Colon (tissue), 2 donors: ENCODE data around the gene VPS4A.
"Not testable (repeated sequence)": the region's sequence is repeated elsewhere in the genome, so short reads cannot be mapped to it uniquely, and the experiment has no call there.

ENCODE experiments used
- FAIRE-seq: peaks from 2 replicates; lab custom pipeline; 2012; peaks lifted over from hg19 to GRCh38; lab: Jason Lieb, UNC
- donor health status: control.
- donor health status: control.

The VPS4A gene

DNA sequence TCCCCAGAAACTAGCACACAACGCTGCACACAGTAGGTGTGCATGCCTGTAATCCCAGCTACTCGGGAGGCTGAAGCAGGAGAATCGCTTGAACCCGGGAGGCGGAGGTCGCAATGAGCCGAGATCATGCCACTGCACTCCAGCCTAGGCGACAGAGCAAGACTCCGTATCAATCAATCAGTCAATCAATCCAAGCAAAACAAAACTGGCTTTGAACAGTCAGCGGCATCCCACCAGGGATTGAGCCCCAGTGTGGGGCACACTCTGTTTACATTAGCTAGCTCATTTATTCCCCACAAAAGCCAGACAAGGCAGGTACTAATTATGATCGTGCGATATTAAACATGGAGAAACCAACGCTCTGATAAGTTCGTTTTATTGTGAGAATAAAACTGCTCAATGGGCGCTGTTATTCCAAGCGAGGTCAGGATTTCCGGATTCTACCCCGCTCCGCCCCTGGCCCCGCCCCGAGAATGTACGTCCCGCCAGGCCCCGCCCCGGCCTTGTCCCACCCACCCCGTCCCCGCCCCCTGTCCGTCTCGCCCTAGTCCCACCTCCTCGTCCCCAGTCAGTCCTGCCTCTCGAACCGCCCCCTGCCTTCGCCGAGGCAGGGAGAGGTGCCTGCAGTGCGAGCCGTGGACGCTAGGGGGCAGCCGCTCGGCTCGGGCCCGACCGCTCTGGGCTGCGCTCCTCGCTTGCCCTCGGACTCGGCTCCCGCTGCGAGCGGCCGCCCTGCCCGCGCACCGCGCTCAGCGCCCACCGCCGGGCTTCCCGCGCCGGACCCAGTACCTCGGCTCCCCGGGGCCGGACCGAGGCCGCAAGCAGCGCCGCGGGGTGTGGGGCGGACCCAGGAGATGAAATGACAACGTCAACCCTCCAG is at the start of gene VPS4A:
TSS of gene VPS4A (plus strand) at position 698 of the 880 bp plus-strand sequence. CDS start at position 860, 162 bp downstream.
- FAIRE-seq, result no peak

DNA sequence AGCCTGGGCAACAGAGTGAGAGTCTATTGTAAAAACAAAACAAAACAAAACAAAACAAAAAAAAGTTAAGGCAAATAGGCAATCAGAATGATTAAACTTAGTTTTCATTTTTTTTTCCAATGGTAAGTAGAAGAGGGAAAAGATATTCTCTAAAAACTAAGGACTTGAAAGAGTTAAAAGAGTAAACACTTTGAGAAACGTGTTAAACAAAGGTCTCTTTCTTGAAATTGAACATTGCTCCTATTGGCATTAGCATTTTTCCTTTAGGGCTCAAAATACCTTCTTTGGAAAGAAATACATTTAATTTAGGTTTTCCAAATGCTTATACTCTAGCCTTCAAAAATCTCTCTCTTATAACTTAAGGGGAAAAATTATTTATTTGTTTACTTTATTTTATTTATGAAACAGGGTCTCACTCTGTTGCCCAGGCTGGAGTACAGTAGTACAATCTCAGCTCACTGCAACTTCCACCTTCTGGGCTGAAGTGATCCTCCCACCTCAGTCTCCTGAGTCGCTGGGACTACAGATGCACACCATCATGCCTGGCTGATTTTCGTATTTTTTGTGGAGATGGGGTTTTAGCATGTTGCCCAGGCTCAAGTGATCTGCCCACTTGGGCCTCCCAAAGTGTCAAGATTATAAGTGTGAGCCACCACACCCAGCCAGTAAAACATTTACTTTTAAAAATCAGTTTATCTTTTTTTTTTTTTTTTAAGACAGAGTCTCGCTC is 44.7 kb upstream of the VPS4A start:
- no peak for FAIRE-seq

DNA sequence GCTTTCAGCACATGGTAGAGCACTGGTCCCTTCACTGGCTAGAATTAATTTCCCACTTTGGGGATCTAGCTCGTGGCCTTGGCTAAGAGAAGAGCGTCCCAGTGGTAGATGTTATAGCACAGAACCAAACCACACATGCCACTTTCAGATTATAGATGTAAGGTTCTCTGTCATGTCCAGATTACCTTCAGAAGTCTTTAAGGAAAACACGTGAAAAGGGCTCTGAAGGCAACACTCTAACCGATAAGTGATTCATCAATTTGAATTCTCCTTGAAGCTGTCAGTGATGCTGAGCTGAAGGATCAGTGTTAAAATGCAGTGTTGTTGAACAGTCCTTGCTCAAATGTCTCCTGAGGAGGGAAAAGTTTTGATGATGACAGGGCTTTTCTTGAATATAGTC is 43.5 kb upstream of the VPS4A start:
- FAIRE-seq, result no peak

DNA sequence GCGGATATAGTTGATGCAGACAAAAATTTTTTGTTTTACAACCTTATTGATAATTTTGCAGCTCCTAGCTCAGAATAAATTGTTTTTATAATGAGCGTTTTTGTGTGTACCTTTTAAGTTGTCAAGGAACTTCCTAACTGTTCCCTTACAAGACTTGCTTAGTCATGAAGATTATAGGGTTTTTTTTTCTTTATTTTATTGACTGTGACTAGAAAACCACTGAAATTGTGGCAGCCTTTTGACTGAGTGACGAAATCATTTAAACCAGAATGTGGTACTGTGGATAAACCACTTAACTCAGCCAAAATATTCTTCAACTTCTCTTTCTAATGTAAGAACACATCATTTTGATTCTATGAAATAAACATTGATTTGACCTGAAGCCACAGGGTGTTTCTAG is 40.8 kb upstream of the VPS4A start:
- FAIRE-seq, result no peak

DNA sequence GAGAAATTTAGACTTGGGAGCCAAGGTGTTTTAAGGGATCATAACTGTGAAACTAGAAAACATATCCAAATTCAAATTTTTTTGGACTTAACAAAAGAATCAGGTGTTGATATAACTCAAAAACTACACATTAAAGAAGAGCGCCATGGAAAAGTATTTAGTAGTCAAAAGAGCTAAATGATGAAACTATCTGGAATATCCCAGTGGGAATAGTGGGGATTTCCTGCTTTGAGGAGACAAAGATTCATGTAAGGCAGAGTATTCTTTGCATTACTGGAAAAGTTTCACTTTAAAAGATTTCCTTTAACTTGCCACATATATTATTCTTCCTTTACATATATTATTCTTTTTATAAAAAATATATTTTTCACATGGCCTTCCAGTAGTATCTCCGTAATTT is 40.3 kb upstream of the VPS4A start:
- no peak for FAIRE-seq

DNA sequence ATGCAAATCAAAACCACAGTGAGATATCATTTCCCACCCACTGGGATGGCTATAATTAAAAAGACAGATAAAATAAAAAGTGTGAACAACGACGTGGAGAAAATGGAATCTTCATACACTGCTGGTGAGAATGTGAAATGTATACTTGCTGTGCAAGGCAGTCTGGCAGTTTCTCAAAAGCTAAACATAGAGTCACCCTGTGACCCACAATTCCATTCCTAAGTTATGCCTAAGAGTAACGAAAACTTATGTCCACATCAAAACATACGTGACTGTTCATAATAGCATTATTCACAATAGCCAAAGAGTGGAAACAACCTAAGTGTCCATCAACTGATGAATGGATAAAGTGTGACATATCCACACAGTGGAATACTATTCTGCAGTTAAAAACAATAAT is 38.1 kb upstream of the VPS4A start:
- no peak for FAIRE-seq

DNA sequence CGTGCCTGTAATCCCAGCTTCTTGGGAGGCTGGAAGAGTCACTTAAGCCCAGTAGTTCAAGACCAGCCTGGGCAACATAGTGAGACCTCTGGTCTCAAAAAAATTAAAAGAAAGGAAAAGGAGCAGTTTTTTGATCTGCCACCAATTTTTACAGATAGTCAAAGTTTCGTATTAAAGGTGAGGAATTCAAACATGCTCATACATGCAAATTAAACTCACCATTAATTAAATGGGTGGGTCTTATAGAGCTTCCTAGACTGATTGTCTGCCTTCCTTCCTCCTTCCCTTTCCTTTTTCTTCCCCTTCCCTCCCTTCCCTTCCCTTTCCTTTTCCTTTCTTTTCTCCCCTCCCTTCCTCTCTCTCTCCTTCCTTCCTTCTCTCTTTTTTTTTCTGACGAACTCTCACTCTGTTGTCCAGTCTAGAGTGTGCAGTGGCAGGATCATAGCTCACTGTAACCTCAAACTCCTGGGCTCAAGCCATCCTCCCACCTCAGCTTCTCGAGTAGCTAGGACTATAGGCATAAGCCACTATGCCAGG is 36.4 kb upstream of the VPS4A start:
- no peak for FAIRE-seq

DNA sequence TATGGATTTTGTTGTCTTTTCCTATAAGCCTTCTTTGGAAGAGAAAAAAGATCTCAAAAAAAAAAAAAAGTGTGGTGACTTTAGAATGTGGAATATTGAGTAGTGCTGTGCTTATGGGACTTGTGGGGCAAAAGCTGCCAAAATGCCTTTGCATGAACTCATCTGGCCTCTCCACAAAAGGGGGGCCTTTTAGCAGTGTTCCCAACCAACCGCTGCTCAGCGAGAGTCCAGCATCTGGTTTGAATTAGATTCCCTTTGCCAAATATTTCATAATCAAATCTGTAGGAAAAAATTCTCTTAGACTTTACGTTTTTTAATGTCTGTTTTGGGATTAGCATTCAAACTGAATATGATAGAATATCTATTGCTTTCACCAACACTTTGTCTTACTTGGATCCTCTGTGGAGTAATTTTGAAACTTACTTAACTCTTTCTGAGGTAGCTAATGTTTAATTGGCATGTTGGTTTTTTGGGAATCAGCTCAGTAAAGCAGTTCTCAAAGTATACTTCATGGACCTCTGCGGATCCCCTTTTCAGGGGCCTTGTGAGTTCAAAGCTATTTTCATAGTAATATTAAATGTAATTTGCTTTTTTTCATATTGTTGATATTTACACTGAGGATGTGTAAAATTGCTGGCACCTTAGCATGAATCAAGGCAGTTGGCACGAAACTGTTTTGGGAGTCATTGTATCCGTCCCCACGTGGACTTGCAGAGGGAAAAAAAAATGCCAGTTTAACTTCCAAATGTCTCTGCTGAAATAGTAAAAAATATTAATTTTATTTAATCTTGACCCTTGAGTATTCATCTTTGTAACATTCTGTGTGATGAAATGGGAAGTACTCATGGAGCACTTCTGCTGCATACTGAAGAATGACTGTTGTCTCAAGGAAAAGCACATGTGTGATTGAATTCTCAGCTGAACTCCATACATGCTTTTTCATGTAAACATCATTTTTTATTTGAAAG is 34.7 kb upstream of the VPS4A start:
- FAIRE-seq, result no peak

DNA sequence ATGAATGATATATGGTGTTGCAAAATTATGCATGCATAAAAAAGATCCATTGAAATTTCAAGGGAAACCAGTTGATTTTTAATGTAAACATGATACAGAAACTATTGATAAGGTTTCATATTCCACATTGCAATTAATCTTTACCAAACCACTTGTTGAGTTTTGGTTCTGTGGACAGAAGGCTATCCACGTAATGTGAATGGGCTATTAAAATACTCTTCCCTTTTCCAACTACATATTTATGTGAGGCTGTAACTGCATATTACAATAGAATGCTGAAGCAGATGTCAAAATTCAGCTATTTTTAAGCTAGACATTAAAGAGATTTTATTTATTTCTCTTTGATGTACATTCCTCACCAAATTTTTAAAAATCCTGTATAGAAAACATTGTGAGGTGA is 33.7 kb upstream of the VPS4A start:
- FAIRE-seq, result no peak

DNA sequence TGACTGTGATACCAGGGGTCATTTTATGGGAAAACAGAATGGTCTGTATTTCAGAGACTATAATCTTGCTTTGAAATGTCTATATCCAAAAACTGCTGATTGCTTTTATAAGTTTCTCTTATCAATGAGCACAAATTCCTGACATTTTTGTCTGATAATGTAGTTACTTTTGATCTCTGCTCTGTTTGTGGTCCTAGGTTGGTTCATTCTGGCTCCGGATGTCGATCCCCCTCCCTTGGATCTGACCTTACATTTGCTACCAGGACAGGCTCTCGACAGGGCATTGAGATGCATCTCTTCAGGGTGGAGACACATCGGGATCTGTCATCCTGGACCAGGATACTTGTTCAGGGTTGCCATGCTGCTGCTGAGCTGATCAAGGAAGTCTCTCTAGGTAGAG is 27.3 kb upstream of the VPS4A start:
- no peak for FAIRE-seq

DNA sequence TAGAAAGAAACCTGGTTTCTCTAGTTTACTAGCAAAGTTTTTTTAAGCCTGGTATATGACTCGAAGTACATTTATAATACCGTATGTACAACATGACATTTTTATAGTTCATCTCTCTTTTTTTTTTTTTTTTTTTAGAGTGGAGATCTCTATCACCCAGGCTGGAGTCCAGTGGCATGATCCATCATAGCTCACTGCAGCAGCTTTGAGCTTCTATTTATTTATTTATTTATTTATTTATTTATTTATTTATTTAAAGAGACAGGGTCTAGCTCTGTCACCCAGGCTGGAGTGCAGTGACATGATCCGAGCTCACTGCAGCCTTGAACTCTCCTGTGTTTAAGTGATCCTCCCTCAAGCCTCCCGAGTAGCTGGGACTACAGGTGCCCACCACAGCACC is 25.9 kb upstream of the VPS4A start:
- FAIRE-seq, result no peak

DNA sequence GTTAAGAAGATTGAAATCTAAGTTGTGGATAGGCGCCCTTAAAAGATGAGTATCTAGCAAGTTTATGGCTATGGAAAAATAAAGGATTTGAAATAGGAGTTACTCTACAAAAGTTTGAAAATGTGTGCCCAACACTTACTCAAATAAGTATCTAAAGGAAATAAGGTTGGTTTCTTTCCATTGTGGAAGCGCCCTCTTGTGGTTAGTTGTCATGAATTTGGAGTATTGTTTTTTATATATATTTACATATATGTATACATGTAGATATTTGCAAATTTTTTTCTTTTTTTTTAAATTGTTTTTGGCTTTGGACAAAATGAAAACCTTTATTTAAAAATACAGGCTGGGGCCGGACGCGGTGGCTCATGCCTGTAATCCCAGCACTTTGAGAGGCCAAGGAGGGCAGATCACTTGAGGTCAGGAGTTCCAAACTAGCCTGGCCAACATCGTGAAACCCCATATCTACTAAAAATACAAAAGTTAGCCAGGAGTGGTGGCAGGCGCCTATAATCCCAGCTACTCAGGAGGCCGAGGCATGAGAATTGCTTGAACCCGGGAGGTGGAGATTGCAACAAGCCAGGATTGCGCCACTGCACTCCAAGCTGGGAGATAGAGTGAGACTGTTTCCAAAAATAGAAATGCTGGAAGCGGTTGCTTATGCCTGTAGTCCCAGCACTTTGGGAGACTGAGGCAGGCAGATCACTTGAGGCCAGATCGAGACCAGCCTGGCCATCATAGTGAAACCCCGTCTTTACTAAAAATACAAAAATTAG is 24.0 kb upstream of the VPS4A start:
- no peak for FAIRE-seq

DNA sequence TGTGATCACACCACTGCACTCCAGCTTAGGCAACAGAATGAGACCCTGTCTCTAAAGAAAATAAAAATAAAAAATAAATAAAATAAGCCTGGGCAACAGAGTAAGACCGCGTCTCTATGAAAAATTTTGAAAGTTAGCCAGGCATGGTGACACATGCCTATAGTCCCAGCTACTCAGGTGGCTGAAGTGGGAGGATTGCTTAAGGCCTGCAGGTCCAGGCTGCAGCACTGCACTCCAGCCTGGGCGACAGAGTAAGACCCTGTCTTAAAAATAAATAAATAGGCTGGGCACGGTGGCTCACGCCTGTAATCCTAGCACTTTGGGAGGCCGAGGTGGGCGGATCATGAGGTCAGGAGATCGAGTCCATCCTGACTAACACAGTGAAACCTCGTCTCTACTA is 19.5 kb upstream of the VPS4A start:
- not testable (repeated sequence) for FAIRE-seq

DNA sequence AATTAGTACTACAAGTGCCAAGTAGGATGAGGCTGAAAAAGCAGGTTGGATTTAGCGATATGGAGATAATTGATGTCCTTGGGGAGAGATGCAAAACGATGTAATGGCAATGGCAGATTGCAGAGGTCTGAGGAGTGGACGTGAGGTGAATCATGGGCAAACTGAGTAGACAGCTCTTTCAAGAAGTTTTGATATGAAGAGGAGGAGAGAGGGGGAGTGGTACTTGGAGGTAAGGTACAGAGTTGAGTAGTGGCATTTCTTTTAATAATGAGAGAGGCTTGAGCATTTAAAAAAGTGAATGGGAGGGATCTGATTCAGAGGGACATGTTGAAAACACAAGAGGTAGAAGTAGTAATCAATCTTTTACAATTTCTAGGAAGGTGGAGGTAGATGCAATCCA is 17.7 kb upstream of the VPS4A start:
- FAIRE-seq, result no peak

DNA sequence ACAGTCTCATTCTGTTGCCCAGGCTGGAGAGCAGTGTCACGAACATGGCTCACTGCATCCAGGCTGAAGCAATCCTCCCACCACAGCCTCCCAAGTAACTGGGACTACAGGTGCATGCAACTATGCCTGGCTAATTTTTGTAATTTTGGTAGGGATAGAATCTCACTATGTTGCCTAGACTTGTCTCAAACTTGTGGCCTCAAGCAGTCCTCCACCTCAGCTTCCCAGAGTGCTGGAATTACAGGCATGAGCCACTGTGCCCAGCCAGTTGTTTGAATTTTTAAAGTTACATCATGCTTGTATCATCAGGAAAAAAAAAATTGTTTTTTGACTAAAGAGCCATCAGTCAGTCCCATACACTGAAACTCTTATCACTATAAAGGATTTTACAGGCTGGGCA is 17.1 kb upstream of the VPS4A start:
- no peak for FAIRE-seq

DNA sequence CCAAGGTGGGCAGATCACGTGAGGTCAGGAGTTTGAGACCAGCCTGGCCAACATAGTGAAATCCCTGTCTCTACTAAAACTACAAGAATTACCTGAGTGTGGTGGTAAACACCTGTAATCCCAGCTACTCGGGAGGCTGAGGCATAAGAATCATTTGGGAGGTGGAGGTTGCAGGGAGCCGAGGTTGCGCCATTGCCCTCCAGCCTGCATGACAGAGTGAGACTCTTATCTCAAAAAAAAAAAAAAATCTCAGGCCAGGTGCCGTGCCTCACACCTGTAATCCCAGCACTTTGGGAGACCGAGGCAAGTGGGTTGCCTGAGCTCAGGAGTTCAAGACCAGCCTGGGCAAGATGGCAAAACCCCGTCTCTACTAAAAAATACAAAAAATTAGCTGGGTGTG is 14.4 kb upstream of the VPS4A start:
- FAIRE-seq, result not testable (repeated sequence)

DNA sequence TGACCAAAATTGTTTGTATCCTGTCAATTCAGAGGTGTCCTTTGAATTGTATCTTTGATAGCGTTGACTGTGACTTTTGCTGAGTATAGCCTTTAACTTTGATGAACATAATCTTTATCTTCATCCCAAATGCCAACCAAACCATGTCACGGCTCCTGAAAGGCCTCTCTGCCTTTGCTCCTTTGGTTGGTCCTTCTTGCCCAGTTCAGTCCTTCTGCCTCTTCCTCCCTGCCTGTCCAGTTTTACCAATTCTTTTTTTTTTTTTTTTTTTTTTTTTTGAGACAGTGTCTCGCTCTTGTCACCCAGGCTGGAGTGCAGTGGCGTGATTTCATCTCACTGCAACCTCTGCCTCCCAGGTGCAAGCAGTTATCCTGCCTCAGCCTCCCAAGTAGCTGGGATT is 12.9 kb upstream of the VPS4A start:
- no peak for FAIRE-seq

DNA sequence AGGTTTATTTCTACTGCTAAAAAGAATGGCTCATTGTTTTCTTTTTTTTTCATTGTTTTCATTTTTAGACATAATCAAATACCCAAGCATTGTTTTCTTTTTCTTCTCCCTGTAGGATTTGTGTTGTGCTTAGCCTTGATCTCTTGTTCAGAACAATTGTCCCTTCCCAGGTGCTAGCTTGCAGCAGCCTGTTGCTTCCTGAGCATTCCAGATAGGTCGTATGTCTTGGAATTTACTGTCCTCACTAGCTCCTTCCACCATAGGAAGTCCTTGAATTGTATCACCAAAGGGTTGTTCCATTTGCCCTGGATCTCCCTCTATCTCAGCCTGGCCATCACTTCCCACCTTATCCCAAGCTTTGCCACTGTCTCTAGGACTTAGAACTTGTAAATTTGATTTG is 10.0 kb upstream of the VPS4A start:
- FAIRE-seq, result no peak

DNA sequence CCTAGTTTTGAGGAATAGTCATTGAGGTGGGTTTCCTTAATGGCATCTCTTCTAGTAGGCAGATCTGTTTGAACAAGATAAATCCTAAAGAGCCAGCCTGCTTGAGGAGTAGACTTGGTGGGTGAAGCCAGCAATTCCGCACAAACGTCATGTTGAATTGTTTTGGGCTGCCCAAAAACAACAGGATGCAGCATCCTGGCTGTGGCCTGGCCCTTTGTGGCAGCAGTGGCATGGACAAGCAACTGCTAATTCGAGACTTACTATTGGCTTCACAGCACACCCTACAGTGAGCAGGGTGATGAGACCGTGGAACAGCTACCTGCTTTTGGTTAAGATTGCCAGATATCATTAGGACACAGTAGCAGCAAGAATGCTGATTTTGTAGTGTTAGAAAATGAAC is 9.3 kb upstream of the VPS4A start:
- FAIRE-seq, result no peak

DNA sequence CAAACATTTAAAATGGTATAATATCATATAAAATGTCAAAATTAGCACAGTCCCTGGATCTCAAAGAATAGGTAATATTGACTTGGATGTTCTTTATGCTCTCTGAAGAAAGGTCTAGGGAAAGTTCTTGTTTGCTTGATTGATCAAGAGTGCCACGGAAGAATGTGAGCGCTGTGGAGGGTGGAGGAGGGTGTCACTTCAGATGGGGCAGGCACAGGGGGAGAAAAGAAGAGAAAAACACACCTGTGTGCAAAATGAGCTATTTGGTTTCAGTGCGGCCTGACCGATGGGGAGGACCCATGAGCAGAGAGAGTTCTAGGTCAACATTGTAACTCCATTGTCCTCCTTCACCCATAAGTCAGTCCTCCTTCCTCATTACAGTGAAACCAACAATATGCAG is 8.8 kb upstream of the VPS4A start:
- FAIRE-seq, result no peak

DNA sequence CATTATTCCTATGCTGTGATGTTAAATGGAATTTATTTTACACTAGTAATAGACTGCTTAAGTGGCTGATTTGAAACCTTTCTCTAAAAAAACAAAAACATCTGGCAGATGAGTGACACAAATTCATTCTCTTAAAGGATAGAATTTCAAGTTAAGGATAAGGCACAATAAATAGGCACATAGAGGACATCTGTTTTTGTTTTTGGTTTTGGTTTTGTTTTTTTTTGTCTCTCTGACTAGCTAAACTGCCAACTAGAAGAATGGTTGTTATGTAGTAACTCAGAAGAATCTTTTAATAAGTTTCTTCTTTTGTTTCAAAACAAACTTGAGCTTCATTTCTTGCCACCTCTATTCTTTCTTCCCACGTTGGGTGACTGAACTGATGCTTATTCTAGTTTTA is 5.1 kb upstream of the VPS4A start:
- no peak for FAIRE-seq
